GM21390 (cell line): ENCODE measurements around the gene PLEKHH2.

Experiments used
- ATAC-seq: cut with Tn5 transposase; IDR thresholded peaks from one replicate; pipeline ENCODE4 v1.9.1; 2021; ENCODE audit not compliant: unreplicated experiment

The PLEKHH2 gene

GRCh38 chr2:43806719-43807031 lies 169.6 kb downstream of the PLEKHH2 start:
- ATAC-seq, result no peak

- no peak for ATAC-seq
Measured at GRCh38 chr2:43810452-43810851, 173.4 kb downstream of the PLEKHH2 start.

- ATAC-seq, result no peak
Measured at GRCh38 chr2:43810888-43811287, 173.8 kb downstream of the PLEKHH2 start.

- no peak for ATAC-seq
Measured at GRCh38 chr2:43812006-43812405, 174.9 kb downstream of the PLEKHH2 start.

GRCh38 chr2:43812947-43813346 lies 175.9 kb downstream of the PLEKHH2 start:
- no peak for ATAC-seq

GRCh38 chr2:43814711-43815110 lies 177.7 kb downstream of the PLEKHH2 start:
- no peak for ATAC-seq
